ENCODE measurements around the gene PLA2G2C.
"Not testable (repeated sequence)": the region's sequence is repeated elsewhere in the genome, so short reads cannot be mapped to it uniquely, and the experiment has no call there.

DNA sequence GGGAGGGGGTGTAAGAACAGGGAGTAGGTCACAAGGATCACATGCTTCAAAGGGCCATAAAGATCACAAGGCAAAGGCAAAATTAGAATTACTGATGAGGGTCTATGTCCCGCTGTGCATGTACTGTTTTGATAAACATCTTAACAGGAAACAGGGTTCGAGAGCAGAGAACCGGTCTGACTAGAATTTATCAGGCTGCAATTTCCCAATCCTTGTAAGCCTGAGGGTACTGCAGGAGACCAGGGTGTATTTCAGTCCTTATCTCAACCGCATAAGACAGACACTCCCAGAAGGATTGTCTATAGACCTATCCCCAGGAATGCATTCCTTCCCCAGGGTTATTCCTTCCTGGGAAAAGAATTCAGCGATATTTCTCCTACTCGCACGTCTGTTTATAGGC is 46.2 kb upstream of the PLA2G2C start:
- TF ChIP-seq ARNTL (CRISPR knock-in tag; IDR thresholded peaks at IDR 0.05; ENCODE audit: borderline replicate concordance, low read depth); RARB (CRISPR knock-in tag; IDR thresholded peaks at IDR 0.05): not testable (repeated sequence)
